GM21576 (cell line): ENCODE results near the gene GTF2A1L.
"Not testable (repeated sequence)": the region's sequence is repeated elsewhere in the genome, so short reads cannot be mapped to it uniquely, and the experiment has no call there.

Experiments
- ATAC-seq: cut with Tn5 transposase; IDR thresholded peaks from one replicate; pipeline ENCODE4 v1.9.1; 2021; ENCODE audit warnings: mild to moderate bottlenecking, moderate library complexity; ENCODE audit not compliant: unreplicated experiment

Gene GTF2A1L, protein sequence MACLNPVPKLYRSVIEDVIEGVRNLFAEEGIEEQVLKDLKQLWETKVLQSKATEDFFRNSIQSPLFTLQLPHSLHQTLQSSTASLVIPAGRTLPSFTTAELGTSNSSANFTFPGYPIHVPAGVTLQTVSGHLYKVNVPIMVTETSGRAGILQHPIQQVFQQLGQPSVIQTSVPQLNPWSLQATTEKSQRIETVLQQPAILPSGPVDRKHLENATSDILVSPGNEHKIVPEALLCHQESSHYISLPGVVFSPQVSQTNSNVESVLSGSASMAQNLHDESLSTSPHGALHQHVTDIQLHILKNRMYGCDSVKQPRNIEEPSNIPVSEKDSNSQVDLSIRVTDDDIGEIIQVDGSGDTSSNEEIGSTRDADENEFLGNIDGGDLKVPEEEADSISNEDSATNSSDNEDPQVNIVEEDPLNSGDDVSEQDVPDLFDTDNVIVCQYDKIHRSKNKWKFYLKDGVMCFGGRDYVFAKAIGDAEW

DNA sequence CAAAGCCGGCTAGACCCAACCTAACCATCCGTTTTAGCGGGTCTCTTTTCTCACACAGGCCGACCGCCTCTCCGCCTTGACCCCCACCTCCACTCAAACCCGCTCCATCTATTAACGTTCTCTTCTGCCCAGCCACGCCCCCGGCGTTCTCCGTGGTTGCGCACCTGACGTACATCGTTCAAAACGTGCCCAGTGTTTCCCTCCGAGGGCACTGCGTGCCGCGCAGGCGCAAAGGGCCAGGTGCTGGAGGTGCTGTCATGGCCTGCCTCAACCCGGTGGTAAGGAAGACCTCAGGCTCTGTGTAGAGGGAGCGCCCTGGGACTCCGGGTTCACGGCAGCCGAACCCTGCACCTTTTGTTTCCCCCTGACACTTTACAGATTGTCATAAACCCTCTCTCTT is at the start of gene GTF2A1L:
Gene GTF2A1L, plus strand, starts transcription at position 239 of the 400 bp plus-strand sequence. Its CDS starts 19 bp downstream, at position 258.
- ATAC-seq: no peak

DNA sequence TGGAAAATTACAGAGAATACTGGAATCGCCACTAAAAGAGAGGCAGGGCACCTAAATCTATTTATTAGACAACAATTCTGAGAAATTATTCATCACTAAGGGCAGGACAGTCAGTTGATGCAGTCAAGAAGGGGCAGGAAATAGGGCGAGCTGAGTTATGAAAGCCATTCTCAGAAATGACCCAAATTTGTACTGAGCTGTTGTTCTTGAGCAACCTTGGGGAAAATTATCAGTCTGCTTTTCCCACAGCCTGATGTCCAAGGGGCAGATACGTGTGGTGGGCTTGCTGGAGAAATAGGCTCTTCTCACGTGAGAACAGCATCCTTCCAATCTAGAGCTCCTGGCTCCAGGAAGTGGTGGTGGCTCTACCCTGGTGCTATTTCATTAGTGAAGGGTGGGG is 49.1 kb upstream of the GTF2A1L start:
- ATAC-seq: no peak

DNA sequence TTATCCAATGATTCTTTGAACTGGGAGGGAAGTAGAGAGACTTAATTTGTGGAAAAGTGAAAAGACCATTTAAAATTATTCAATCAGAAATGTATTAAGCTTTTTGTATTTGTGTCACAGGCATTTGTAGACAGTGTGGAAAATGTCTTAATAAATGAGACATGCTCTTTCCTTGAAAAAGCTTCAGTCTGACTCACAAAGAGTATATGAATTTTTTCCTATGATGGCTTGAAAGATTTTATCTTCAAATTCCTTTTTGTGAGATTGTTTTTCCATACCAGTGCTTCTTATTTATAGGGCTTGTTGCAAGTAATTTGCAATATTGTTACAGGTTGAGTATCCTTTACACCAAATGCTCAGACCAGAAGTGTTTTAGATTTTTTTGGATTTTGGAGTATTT is 48.2 kb upstream of the GTF2A1L start:
- no peak for ATAC-seq

DNA sequence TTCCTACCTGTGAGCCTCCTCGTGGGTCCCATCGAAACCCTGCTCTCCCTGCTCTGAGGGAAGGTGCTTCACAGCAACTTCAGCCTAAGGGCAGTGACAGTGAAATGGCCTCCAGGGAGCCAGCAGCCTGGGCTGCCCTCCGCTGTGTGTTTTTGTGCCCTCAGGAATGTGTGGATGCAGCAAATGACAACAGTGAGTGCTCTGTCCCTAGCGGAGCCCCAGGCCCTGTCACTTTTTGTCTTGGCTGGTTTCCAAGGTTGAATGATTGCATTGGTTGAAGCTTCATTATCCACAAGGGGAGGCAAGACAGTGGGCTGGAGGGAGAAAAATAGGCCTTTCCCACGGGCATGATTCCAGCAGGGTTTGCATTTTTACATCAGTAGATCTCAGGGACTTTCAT is 44.8 kb upstream of the GTF2A1L start:
- ATAC-seq: no peak

DNA sequence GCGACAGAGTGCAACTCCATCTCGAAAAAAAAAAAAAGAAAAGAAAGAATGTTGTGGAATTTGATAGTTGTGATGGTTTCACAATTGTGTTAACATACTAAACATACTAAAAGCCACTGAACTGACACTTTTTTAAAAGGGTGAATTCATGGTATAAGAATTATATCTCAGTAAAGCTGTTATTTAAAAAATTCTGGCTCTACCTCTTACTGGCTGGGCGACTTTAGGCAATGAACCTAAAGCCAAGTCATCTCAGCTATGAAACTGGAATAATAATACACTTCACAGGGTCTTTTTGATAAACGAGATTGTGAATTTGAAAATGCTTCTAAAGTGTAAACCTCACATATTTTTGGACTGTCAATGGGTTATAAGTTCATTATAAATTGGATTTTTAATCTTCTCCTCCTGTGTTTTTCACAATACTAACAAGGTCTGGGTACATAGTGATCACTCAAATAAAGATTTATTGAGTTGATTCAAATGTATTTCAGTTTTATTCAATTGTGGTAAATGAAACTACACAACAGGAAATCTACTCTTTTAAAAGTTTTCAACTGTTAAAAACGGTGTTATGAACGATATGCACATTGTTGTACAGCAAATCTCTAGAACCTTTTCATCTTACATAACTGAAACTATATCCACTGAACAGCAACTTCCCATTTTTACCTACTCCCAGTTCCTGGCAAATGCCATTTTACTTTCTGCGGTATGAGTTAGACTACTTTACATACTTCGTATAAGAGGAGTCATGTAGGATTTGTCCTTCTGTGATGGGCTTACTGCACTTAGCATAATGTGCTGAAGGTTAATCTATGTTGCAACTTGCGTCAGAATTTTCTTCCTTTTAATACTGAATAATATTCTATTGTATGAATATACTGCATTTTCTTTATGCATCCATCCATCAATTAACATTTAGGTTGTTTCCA is 43.0 kb upstream of the GTF2A1L start:
- no peak for ATAC-seq

DNA sequence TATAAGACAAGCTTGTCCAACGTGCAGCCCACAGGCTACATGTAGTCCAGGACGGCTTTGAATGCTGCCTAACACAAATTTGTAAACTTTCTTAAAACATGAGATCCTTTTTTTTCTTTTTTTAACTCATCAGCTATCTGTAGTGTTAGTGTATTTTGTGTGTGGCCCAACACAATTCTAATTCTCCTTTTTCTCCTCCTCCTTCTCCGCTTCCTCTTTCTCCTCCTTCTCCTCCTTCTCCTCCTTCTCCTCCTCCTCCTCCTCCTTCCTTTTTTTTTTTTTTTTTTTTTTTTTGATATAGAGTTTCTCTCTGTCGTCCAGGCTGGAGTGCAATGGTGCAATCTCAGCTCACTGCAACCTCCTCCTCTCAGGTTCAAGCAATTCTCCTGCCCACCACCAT is 39.3 kb upstream of the GTF2A1L start:
- ATAC-seq: no peak

DNA sequence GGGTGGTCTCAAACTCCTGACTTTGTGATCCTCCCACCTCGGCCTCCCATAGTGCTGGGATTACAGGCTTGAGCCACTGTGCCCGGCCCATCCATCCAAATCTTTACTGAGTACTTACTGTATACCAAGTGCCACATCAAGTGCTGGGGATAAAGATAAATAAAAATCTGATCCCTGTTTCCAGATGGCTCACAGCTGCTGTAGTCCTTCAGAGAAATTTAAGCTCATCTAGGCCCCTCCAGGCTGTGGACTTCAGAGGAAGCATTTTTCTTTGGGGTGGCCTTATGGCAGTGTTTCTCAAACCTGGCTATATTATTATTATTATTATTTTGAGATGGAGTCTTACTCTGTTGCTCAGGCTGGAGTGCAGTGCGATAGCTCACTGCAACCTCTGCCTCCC is 33.7 kb upstream of the GTF2A1L start:
- no peak for ATAC-seq

DNA sequence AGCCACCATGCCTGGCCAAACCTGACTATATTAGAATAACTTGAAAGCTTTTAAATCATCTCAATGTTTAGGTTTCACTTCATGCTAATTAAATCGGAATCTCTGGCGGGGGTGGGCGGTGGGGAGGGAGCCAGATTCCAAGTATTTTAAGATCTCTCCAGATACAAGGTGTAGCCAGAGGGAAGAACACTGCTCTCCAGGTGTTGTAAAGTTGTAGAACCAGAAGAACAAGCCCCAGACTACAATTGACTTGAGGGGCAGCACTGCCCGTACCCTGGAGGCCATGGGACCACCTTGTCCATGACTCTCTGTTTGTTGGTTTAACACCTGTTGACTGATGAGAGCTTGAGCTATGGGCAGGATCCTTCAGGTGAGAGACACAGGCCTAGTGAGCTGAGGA is 33.1 kb upstream of the GTF2A1L start:
- ATAC-seq: no peak

DNA sequence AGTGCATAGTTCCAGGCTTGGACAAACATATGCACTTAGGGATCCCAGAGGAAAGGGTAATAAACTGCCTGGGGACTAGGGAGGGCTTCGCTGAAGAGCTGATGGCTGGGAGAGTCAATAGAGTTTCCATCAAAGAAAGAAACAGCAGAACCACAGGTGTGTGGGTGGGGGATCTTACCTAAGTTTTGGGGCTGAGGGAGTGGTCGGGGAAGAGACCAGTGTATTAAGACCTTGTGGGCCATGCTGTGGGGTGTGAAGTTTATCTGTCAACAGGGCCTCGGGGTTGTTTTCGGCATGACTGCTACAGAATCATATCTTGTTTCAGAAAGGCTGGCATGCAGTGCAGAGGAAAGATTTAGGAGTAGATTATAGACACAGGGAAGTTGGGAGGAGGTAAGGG is 31.2 kb upstream of the GTF2A1L start:
- ATAC-seq: no peak

DNA sequence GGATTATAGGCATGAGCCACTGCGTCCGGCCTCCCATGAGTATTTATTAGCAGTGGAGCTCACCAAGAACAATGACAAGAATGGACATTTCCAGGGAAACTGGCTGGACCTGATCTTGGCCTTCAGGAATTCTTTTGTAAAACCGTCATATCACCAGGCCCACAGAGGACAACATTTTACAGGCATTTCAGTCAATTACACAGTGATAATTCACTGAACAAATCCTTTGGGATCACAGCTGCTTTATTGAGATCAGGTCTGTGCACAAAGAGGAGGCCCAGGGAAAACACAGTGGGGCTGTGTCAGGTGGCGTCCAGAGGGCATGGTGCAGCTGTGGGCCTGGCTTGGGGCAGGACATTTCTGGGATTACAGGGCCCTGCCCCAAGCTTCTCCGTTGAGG is 30.1 kb upstream of the GTF2A1L start:
- no peak for ATAC-seq

DNA sequence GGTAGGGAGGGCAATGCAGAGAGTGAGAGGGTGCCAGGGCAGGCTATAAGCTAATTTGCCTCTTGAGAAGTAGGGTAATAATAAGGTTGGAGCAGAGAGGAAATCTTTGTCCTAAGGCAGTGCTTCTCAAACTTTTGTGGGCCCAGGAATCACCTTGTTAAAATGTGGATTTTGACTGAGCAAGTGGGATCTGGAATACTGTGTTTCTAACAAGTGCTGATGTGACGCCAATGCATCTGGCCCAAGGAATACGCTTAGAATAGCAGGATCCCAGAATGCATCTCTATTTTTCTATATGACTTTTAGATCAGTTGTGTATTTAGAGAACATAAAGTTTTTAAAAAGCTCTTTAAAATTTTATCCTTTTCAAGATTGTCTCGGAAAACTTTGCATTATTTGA is 29.7 kb upstream of the GTF2A1L start:
- ATAC-seq: no peak

DNA sequence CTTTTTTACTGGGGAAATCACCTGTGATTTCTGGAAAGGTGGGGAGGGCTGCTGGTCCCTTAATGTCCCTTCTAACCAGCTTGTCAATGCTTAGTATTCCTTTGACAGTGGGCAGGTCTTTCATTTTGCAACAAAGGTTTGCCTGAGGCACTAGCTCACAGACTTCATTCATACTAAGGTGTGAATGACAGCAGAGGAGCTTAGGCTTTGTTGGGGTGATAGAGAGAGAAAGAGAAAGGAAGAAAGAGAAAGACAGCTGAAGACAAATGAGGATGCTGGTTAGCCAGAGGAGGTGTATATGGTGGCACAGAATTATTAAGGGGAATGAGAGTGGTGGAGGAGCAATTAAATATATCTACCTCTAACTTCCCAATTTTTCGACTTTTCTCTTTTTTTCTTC is 28.9 kb upstream of the GTF2A1L start:
- ATAC-seq: no peak

DNA sequence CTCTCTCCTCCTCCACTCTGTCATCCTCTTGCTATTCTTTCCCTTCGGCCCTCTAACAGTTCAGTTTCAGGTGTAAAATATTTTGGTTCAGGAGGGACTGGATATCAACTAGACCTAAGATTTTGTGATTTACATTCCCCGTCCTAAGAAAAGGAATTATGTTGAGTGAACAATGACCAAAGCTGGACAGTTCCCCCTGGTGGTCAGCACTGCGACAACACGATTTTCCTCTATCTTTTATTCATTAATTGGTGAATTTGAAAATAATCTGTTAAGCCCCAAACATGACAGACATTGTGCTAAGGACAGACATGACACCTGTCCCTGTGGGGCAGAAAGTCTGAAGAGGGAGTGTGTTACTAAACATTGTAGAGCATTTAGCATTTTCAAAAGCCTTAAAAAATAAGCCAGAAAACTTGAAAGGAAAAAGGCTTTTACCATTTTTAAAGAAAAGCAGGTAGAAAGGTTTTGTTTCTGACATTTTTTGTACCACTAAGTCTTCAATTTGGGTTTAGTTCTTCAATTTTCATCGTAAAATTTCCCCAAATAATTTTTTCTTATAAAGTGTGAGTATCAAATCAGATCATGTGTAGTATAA is 28.4 kb upstream of the GTF2A1L start:
- ATAC-seq: no peak

DNA sequence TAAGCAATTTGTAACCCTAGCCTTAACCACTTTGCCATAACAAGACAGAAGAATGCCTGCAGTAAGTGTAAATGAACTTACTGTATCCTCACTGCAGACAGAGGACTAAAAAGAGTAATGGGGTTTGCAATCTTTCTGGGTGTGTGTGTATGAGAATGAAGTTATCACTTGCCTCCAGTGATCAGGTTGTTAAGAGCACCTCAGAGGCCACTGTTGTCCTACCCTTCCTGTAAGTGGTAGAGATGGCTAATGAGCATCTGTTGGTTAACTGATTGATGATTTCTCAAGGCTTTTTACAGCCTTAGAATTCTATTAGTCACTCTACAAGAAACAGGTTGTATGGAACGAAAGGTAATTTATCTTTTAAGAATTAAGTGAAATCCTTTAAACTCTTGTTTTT is 27.6 kb upstream of the GTF2A1L start:
- no peak for ATAC-seq

DNA sequence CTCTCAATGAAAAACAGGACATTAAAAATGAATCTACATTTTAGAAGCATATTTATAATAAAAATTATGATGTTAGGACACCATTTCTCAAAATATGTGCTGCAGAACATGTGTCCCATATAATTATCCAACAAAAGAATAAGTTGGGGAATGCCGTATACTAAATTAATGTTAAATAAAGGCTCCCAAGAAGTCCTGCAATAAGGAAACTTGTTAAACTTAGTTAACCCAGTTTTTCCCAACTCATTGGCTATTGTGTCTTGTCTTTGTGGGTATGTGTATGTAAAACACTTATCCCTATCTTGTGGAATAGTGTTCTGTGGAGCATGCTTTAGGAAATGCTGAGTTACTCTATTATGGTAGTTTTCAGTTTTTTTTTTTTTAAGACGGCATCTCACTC is 25.6 kb upstream of the GTF2A1L start:
- ATAC-seq: no peak

DNA sequence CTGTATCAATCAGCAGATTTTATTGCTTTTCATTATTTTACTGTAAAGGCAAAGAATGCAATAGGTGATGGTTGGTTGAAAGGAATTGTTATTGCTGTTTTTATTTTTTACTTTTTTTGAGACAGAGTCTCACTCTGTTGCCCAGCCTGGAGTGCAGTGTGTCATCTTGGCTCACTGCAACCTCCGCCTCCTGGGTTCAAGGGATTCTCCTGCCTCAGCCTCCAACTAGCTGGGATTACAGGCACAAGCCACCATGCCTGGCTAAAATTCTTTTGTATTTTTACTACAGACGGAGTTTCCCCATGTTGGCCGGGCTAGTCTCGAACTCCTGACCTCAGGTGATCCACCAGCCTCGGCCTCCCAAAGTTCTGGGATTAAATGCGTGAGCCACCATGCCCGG is 20.9 kb upstream of the GTF2A1L start:
- ATAC-seq: not testable (repeated sequence)

DNA sequence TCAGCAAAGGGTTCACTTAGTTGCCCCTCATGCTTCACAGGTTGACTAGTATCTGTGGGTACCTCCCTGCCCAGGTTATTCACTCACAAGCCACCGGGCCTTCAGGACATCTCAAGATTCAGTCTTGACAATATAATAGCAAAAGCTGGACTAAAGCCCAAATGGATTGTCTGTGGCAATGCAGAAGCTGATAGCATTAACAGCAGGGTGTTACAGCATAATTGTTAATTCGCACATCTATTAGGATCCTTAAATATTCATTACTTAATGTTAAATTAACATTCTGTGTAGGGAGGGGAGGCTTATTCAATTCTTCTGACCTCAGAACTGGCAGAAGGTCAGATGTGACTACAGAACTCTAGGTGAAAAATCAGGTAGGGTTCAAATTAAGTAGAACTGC is 20.2 kb upstream of the GTF2A1L start:
- no peak for ATAC-seq

DNA sequence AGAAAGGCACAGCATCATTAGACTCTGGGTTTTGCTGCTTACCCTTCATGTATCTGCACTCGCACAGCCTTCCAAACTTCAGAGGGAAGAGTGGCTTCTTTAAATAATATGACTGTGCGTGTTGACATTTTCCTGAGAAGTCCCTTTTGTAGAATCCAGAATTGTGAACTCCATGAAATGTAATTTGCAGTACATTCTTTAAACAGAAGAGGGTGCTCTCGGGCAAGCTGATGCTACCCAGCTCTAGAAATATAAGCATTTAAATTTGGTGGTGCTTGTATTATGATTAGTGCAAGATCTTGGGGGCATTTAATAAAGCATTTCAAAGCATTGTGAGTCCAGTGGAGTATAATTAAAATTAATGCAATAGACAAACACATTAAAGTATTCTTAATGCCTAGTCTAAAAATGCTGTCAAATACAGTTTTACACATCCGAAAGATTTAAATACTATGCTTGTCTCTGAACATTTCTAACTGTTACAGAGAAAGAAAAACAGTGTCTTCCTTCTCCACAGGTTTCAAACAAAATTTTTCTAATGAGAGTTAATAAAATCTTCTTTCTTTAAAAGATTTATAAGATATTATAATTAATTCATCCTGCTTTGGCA is 17.3 kb upstream of the GTF2A1L start:
- no peak for ATAC-seq

DNA sequence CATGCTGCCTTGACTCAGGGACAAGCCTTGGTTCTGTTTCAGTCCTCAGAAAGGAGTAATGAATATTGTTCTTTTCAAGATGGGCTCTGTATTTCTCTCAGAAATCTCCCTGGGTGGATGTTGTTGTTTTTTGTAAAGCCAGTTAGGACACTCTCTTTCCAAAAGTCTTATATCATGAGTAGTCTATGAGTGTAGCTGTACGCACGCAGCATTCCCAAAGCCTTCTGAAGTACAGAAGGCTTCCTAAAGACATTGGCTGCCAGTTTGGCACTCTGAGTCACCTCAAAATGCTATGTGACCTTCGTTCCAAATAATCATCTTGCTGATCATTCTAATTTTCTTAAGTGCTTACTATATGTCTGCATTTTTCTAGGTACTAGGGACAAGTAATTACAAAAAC is 16.7 kb upstream of the GTF2A1L start:
- ATAC-seq: no peak

DNA sequence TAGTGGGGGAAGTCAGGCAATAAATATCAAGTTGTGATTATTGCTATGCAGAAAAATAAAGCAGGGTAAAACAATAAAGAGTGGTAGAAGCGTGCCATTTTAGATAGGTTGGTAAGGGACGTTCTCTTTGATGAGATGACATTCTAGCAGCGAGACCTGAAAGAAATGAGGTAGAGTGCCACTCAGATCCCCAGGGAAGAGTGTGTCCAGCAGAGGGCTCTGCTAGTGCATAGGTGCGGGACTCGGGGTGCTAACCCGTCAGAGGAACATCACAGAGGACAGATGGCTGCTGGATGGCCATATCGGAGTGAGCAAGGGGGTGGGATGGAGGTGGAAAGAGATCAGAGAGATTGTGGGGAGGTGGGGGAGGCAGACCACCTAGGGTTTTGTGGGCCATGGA is 16.3 kb upstream of the GTF2A1L start:
- no peak for ATAC-seq
